ENCODE measurements around the gene SLC6A11.
A peak's percentile ranks its signal among the peaks of the same experiment; 100 is the strongest.

Gene SLC6A11

DNA sequence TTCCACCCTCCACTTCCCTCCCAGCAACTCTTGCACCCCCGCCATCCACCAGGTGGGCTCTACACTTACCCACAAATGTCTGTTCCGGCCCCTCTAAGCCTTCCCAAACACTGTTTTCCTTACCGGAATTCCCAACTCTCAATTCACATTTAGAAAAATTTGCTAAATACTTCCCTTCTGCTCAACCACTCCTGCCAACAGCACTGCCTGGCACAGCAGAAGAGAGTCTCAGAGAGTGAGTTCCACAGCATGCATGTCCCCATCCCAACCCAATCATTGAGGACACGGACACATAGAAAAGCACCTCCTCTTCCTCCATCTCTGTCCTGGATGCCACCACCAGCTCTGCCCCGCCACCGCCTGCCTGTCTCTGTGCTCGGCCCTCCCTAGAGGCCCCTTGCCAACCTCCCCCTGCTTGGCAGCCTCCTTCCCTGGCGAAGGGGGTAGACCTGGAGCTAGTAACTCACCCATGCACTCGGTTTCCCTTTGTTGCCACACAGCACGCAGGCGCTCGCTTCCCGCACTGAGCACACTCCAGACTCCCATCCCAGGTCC, 110.3 kb downstream of the SLC6A11 start:
- Histone ChIP-seq H3K4me1 (ENCODE audit: insufficient read depth, poor library complexity, severe bottlenecking) (peaks cover 9% of the 10 kb centered on the region), H3K36me3 (ENCODE audit: low read depth) (no peaks in the 10 kb centered on the region), H3K4me3 (ENCODE audit: severe bottlenecking) (no peak overlapping the region), H3K27ac (ENCODE audit: poor library complexity, severe bottlenecking) (no peak overlapping the region), H3K27me3 (ENCODE audit: insufficient read depth, poor library complexity, severe bottlenecking) (no peaks in the 10 kb centered on the region), H3K9me3 (ENCODE audit: severe bottlenecking) (no peaks in the 10 kb centered on the region)
- ATAC-seq (ENCODE audit: low read depth) (no peak), DNase-seq (ENCODE audit: low spot score) (peak; percentile 30)
- TF ChIP-seq, protein P1, sequence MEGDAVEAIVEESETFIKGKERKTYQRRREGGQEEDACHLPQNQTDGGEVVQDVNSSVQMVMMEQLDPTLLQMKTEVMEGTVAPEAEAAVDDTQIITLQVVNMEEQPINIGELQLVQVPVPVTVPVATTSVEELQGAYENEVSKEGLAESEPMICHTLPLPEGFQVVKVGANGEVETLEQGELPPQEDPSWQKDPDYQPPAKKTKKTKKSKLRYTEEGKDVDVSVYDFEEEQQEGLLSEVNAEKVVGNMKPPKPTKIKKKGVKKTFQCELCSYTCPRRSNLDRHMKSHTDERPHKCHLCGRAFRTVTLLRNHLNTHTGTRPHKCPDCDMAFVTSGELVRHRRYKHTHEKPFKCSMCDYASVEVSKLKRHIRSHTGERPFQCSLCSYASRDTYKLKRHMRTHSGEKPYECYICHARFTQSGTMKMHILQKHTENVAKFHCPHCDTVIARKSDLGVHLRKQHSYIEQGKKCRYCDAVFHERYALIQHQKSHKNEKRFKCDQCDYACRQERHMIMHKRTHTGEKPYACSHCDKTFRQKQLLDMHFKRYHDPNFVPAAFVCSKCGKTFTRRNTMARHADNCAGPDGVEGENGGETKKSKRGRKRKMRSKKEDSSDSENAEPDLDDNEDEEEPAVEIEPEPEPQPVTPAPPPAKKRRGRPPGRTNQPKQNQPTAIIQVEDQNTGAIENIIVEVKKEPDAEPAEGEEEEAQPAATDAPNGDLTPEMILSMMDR (IDR thresholded peaks at IDR 0.05; ENCODE audit: poor library complexity, severe bottlenecking) = no peak

DNA sequence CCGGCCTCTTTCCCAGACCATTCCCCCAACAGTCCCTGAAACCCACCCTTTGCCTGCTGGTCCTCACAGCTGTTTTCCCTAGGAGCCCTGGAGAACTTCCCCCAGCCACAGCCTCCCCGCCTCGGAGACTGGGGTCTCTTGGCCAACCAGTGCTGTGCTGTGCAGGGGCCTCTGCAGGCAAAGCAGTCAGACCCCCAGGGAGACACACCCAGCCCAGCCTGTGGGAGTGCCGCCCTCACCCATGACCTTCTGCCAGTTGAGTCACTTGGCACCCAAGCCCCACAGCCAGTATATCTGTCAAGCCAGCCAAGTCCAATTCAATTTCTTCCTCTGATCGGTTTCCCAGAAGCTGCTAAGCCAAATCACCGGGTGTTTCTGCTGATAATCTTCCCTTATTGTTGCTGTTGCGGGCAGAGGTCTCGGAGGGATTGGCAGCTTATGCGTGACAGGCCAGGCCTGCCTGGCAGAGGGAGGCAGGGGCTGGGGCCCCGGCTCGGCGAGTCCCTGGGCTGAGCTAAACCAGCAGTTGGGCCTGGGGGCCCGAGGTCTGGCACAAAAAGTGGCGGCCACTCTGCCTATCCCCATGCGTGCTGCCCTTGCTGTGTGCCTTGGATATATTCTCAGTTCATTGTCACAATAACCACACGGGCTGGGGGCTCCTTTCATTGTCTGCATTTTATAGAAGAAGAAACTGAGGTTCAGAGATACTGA, 110.9 kb downstream of the SLC6A11 start:
- H3K27ac ChIP-seq (ENCODE audit: poor library complexity, severe bottlenecking) = no peak overlapping the region
- peaks cover 9% of the 10 kb centered on the region for H3K4me1 ChIP-seq (ENCODE audit: insufficient read depth, poor library complexity, severe bottlenecking)
- no peak overlapping the region for H3K4me3 ChIP-seq (ENCODE audit: severe bottlenecking)
- ATAC-seq (ENCODE audit: low read depth) (peak; percentile 54; the same call in 2 of the 3 replicates), DNase-seq (ENCODE audit: low spot score) (peak; percentile 37)
- TF ChIP-seq, protein P1 (IDR thresholded peaks at IDR 0.05; ENCODE audit: poor library complexity, severe bottlenecking) = no peak
- no peaks in the 10 kb centered on the region for H3K27me3 ChIP-seq (ENCODE audit: insufficient read depth, poor library complexity, severe bottlenecking)
- H3K9me3 ChIP-seq (ENCODE audit: severe bottlenecking) = no peaks in the 10 kb centered on the region
- no peaks in the 10 kb centered on the region for H3K36me3 ChIP-seq (ENCODE audit: low read depth)

DNA sequence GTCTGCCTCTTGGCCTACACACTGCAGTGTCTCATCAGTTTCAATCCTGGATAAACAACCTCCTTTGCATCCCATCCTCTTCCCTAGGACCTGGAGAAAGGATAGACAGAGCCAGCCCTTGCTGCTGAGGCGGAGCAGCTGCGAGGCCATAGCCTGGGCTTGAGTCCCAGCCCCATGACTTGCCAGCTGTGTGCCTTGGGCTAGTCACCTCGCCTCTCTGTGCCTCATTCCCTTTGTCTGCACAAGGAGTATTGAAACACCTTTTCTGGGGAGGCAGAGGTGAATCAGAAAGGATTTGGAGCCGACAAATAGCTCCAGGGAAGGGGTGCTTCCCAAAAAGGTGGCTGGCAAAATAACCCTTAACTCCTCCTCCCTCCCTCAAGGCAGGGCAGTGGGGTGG, 111.5 kb downstream of the SLC6A11 start:
- TF ChIP-seq, protein P1 (IDR thresholded peaks at IDR 0.05; ENCODE audit: poor library complexity, severe bottlenecking) = no peak
- Histone ChIP-seq H3K27me3 (ENCODE audit: insufficient read depth, poor library complexity, severe bottlenecking) (no peaks in the 10 kb centered on the region), H3K4me1 (ENCODE audit: insufficient read depth, poor library complexity, severe bottlenecking) (peaks cover 9% of the 10 kb centered on the region), H3K4me3 (ENCODE audit: severe bottlenecking) (no peak overlapping the region), H3K27ac (ENCODE audit: poor library complexity, severe bottlenecking) (no peak overlapping the region), H3K9me3 (ENCODE audit: severe bottlenecking) (no peaks in the 10 kb centered on the region), H3K36me3 (ENCODE audit: low read depth) (no peaks in the 10 kb centered on the region)
- peak; percentile 23; the same call in 2 of the 3 replicates for ATAC-seq (ENCODE audit: low read depth)
- peak; percentile 27 for DNase-seq (ENCODE audit: low spot score)

DNA sequence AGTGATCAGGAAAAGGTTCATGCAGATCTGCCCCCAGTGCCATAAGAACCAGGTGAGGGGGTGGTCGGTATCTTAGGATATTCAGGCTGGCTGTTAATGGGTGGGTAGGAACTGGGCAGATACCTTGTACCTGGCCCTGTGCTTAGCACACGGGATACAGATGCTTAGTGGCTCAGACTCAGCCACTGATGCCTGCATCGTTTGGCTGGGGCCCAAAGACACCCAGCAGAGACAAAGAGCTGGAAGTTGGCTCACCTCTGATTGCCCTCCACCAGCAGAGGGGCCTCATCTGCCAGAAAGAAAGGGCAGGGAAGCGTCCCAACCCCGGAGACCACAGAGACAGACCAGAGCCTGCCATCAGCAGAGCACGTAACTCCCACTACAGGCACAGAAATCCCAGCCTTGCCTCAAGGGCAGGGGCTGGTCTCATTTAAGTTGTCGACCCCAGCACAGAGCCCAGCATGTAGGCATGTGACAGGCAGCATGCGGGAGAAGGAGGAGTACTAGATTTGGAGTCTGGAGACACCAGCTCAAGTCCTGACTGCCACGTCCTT, 112.5 kb downstream of the SLC6A11 start:
- no peak for DNase-seq (ENCODE audit: low spot score)
- Histone ChIP-seq H3K36me3 (ENCODE audit: low read depth) (no peaks in the 10 kb centered on the region), H3K9me3 (ENCODE audit: severe bottlenecking) (no peaks in the 10 kb centered on the region), H3K27me3 (ENCODE audit: insufficient read depth, poor library complexity, severe bottlenecking) (no peaks in the 10 kb centered on the region), H3K4me1 (ENCODE audit: insufficient read depth, poor library complexity, severe bottlenecking) (peaks cover 14% of the 10 kb centered on the region), H3K27ac (ENCODE audit: poor library complexity, severe bottlenecking) (no peak overlapping the region), H3K4me3 (ENCODE audit: severe bottlenecking) (no peak overlapping the region)
- ATAC-seq (ENCODE audit: low read depth) = no peak
- TF ChIP-seq, protein P1 (IDR thresholded peaks at IDR 0.05; ENCODE audit: poor library complexity, severe bottlenecking) = no peak

All from RWPE2 (cell line).